PC-9 (cell line): ENCODE measurements around the gene ADAMTS8.

Source experiments
- EZH2 ChIP-seq: fragments of 200-600 bp; sonication (generic); IDR thresholded peaks from 2 replicates; pipeline ENCODE4 v1.8.0; 2017; ENCODE audit warnings: antibody characterized with exemption, low read depth
- TF ChIP-seq, protein P1 (sequence below): fragments of 200-600 bp; sonication (generic); conservative IDR thresholded peaks from 2 replicates; pipeline ENCODE4 v1.6.1; 2017; ENCODE audit warnings: mixed run types, antibody characterized with exemption, mild to moderate bottlenecking, moderate library complexity

- TF ChIP-seq, protein P1, sequence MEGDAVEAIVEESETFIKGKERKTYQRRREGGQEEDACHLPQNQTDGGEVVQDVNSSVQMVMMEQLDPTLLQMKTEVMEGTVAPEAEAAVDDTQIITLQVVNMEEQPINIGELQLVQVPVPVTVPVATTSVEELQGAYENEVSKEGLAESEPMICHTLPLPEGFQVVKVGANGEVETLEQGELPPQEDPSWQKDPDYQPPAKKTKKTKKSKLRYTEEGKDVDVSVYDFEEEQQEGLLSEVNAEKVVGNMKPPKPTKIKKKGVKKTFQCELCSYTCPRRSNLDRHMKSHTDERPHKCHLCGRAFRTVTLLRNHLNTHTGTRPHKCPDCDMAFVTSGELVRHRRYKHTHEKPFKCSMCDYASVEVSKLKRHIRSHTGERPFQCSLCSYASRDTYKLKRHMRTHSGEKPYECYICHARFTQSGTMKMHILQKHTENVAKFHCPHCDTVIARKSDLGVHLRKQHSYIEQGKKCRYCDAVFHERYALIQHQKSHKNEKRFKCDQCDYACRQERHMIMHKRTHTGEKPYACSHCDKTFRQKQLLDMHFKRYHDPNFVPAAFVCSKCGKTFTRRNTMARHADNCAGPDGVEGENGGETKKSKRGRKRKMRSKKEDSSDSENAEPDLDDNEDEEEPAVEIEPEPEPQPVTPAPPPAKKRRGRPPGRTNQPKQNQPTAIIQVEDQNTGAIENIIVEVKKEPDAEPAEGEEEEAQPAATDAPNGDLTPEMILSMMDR = no peak
- TF ChIP-seq EZH2 = no peak
These were observed 14.0 kb downstream of the ADAMTS8 start for GRCh38 chr11:130414107-130415080.
